GM19452 (cell line): Measurements from ENCODE around the gene TOR4A.
A peak's percentile ranks its signal among the peaks of the same experiment; 100 is the strongest.

ENCODE experiments used
- ATAC-seq: cut with Tn5 transposase; IDR thresholded peaks from one replicate; pipeline ENCODE4 v1.9.1; 2021; ENCODE audit not compliant: unreplicated experiment

TOR4A gene

GRCh38 chr9:137293094-137293481 is 15.6 kb downstream of the TOR4A start:
- no peak for ATAC-seq

- ATAC-seq: no peak
Measured at GRCh38 chr9:137293482-137294090, 16.1 kb downstream of the TOR4A start.

- no peak for ATAC-seq
Measured at GRCh38 chr9:137294091-137294680, 16.7 kb downstream of the TOR4A start.

- ATAC-seq: no peak
Measured at GRCh38 chr9:137294681-137295237, 17.2 kb downstream of the TOR4A start.

- ATAC-seq: no peak
Measured at GRCh38 chr9:137295238-137295811, 17.8 kb downstream of the TOR4A start.

GRCh38 chr9:137295849-137296669 is 18.5 kb downstream of the TOR4A start:
- ATAC-seq: no peak

- ATAC-seq: no peak
Measured at GRCh38 chr9:137296670-137297664, 19.4 kb downstream of the TOR4A start.

GRCh38 chr9:137297966-137298365 is 20.4 kb downstream of the TOR4A start:
- ATAC-seq: no peak

GRCh38 chr9:137298401-137299202 is 21.1 kb downstream of the TOR4A start:
- ATAC-seq: no peak

- no peak for ATAC-seq
Measured at GRCh38 chr9:137299203-137299565, 21.7 kb downstream of the TOR4A start.

- no peak for ATAC-seq
Measured at GRCh38 chr9:137299938-137300337, 22.4 kb downstream of the TOR4A start.

- ATAC-seq: no peak
Measured at GRCh38 chr9:137300567-137301080, 23.1 kb downstream of the TOR4A start.

GRCh38 chr9:137301081-137301947 is 23.8 kb downstream of the TOR4A start:
- peak; percentile 12 for ATAC-seq

GRCh38 chr9:137302118-137302448 is 24.6 kb downstream of the TOR4A start, which contains the start of gene NRARP:
Gene NRARP (minus strand): TSS chr9:137302271. CDS start chr9:137301928, 343 bp downstream.
- peak; percentile 58 for ATAC-seq

GRCh38 chr9:137302449-137303150 is 25.1 kb downstream of the TOR4A start:
- ATAC-seq: peak; percentile 49

GRCh38 chr9:137303151-137303892 is 25.8 kb downstream of the TOR4A start:
- ATAC-seq: no peak

GRCh38 chr9:137303893-137304382 is 26.4 kb downstream of the TOR4A start:
- no peak for ATAC-seq
